GM19463 (cell line): Measurements from ENCODE around the gene RBBP6.
"Not testable (repeated sequence)": the region's sequence is repeated elsewhere in the genome, so short reads cannot be mapped to it uniquely, and the experiment has no call there.

Experiments used
- ATAC-seq: cut with Tn5 transposase; IDR thresholded peaks from one replicate; pipeline ENCODE4 v1.9.1; 2021; ENCODE audit warnings: mild to moderate bottlenecking, moderate library complexity; ENCODE audit not compliant: unreplicated experiment

Gene RBBP6, protein sequence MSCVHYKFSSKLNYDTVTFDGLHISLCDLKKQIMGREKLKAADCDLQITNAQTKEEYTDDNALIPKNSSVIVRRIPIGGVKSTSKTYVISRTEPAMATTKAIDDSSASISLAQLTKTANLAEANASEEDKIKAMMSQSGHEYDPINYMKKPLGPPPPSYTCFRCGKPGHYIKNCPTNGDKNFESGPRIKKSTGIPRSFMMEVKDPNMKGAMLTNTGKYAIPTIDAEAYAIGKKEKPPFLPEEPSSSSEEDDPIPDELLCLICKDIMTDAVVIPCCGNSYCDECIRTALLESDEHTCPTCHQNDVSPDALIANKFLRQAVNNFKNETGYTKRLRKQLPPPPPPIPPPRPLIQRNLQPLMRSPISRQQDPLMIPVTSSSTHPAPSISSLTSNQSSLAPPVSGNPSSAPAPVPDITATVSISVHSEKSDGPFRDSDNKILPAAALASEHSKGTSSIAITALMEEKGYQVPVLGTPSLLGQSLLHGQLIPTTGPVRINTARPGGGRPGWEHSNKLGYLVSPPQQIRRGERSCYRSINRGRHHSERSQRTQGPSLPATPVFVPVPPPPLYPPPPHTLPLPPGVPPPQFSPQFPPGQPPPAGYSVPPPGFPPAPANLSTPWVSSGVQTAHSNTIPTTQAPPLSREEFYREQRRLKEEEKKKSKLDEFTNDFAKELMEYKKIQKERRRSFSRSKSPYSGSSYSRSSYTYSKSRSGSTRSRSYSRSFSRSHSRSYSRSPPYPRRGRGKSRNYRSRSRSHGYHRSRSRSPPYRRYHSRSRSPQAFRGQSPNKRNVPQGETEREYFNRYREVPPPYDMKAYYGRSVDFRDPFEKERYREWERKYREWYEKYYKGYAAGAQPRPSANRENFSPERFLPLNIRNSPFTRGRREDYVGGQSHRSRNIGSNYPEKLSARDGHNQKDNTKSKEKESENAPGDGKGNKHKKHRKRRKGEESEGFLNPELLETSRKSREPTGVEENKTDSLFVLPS (N-terminal part only)

GRCh38 chr16:24539295-24539849 lies at the start of gene RBBP6:
Gene RBBP6, plus strand, starts transcription at chr16:24539566. Its CDS starts 1,061 bp downstream, at chr16:24540627.
- ATAC-seq = peak; percentile 90

DNA sequence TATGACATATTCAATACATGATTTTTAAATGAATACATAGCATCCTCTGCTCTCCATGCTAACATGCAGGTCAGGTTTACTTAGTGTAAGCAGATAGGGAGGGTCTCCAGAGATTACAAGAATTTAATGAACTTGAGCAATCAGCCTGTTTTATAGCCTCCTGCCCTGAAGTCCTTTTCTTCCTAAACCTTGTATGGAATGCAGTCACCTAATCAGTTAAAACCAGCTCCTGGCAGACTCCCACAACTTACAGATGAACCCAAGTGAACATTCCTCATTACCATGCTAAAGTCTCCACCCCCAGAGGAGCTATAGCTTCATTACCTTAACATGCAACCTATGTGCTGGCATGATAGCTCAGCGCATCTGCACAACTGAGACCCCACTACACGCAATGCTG lies 48.5 kb upstream of the RBBP6 start:
- no peak for ATAC-seq

- no peak for ATAC-seq
Observed at GRCh38 chr16:24491731-24492130, 47.6 kb upstream of the RBBP6 start.

DNA sequence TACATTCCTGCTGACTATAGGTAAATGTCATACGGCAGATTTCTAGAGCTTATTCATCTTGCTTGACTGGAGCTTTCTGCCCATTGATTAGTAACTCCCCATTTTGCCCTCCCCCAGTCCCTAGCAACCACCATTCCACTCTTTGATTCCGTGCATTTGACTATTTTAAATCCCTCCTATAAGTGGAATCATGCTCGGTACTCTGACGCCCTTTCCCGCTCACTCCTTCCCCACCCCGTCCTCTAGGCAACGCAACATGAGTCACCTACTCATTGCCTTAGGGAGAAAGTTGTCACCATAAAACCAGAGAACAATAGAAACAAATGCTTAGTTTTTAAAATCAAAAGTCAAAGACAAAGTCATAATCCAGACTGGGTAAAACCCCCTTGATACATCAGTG lies 45.5 kb upstream of the RBBP6 start:
- no peak for ATAC-seq

GRCh38 chr16:24495207-24495606 lies 44.2 kb upstream of the RBBP6 start:
- ATAC-seq = not testable (repeated sequence)

GRCh38 chr16:24497440-24497839 lies 41.9 kb upstream of the RBBP6 start:
- no peak for ATAC-seq

DNA sequence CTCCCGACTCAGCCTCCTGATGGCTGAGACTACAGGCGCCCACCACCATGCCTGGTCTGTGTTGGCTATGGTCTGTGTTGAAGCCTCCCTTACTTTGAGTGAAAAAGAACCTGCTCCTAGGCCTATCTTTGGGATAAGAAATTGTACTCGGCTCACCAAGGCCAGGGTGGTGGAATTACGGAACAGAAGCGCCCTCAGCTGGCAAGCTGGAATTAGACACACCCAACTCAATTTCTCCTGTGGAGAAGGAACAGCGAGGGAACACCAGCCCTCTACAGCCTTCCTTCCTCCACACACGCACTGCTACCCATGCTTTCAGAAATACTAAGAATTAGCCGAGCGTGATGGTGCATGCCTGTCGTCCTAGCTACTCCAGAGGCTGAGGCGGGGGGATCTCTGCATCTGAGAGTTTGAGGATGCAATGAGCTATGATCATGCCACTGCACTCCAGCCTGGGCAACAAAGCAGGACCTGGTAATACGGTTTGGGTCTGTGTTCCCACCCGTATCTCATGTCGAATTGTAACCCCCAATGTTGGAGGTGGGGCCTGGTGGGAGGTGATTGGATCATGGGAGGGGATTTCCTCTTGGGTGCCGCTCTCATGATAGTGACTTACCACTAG lies 40.1 kb upstream of the RBBP6 start:
- ATAC-seq = no peak

GRCh38 chr16:24504472-24505345 lies 34.7 kb upstream of the RBBP6 start:
- ATAC-seq = no peak

DNA sequence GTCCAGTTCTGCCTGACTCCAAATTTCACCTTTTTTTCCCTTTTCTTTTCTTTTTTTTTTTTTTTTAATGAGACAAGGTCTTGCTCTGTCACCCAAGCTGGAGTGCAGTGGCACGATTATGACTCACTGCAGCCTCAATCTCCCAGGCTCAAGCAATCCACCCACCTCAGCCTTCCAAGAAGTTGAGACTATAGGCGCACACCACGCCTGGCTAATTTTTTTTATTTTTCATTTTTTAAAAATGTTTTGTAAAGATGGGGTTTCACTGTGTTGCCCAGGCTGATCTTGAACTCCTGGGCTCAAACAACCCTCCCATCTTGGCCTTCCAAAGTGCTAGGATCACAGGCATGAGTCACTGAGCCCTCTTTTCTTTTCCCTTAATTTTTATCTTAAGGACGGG lies 33.4 kb upstream of the RBBP6 start:
- no peak for ATAC-seq

- no peak for ATAC-seq
Observed at GRCh38 chr16:24507959-24508480, 31.3 kb upstream of the RBBP6 start.

GRCh38 chr16:24508614-24509013 lies 30.8 kb upstream of the RBBP6 start:
- no peak for ATAC-seq

GRCh38 chr16:24509536-24509935 lies 29.8 kb upstream of the RBBP6 start:
- no peak for ATAC-seq

DNA sequence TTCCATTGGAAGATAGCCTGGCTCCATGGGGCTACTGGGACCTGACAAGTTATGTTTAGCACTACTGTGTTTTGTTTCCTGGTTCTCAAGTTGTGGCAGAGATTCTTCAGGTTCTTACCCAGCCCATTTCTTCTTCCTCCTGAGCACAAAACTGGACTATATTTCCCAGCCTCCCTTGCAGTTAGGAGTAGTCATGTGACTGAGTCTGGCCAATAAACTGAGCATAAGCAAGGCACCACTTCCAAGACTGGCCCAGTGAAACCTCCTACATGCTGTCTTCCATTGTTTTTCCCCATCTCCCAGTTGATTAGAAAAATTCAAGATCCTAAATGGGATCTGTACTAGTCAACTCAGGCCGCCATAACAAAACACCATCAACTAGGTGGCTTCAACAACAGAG lies 28.2 kb upstream of the RBBP6 start:
- ATAC-seq = no peak

DNA sequence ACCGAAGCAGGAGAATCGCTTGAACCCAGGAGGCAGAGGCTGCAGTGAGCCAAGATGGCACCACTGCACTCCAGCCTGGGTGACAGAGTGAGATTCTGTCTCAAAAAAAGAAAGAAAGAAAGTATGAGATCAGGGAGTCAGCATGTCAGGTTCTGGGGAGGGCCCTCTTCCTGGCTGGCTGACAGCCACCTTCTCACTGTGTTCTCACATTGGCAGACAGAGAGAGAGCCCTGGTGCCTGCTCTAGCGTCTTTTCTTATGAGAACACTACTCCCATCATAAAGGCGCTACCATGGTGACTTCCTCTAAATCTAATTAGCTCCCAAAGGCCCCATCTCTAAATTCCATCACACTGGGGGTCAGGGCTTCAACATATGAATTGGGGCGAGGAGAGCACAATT lies 27.6 kb upstream of the RBBP6 start:
- ATAC-seq = no peak

GRCh38 chr16:24514096-24514495 lies 25.3 kb upstream of the RBBP6 start:
- no peak for ATAC-seq

DNA sequence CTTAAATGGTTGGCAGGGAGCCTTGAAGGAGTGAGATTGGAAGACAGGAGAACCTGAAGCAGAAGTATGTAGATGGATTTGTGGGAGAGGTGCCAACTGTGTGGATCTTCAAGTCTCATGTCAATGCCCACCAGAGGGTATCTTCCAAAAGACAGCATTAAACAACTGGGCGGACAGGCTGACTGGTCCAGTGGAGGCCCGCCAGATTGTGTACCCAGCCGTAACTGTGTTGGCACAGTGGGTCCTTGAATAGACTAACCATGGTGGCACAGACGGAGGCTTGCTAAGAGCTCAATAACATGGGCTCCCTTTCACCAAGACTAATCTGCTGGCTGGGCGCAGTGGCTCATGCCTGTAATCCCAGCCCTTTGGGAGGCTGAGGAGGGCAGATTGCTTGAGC lies 24.2 kb upstream of the RBBP6 start:
- no peak for ATAC-seq

- no peak for ATAC-seq
Observed at GRCh38 chr16:24516900-24517669, 22.3 kb upstream of the RBBP6 start.

- ATAC-seq = no peak
Observed at GRCh38 chr16:24518498-24518897, 20.9 kb upstream of the RBBP6 start.

DNA sequence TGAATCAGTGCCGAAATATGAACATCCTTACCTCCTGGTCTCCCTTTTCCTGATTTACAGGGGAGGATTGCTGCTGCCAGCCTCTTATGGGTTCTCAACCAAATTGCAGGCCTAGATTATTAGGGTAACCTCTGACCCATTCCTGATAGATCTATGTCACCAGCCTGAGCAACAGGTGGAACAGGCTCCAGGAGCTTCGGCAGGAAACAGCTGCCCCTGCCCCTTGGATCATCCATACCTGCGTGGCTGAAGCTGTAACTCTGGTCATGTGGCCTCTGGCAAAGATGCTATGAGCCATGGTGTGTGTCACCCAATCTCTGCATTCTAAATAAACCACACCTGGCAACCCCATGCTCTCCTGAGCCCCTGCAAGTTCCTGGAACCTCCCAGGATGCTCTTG lies 18.4 kb upstream of the RBBP6 start:
- ATAC-seq = no peak
